Right atrium auricular region (tissue), 2 donors: ENCODE results near the gene RASSF8. TPM values are rescaled to one million over a fixed set of nuclear protein-coding genes. Genes with fewer than 3 reads are reported as not detected.

ENCODE experiments used
- DNase-seq: peaks from one replicate; pipeline ENCODE4 v3.0.0-alpha.2; 2019; ENCODE audit warnings: low spot score
- H3K27ac ChIP-seq, 2 donors: fragments of 200-600 bp; sonication (generic); 1 replicate in 1 of 2; 2 replicates in 1 of 2; pipeline ENCODE4 v1.5.1; 2016 to 2019
- H3K27me3 ChIP-seq, 2 donors: fragments of 200-600 bp; sonication (generic); one replicate each; pipeline versions ENCODE4 v1.5.1 to v1.6.0; 2017 to 2019
- H3K36me3 ChIP-seq: fragments of 200-600 bp; sonication (generic); one replicate; pipeline ENCODE4 v1.5.1; 2016
- H3K4me1 ChIP-seq, 2 donors: fragments of 200-600 bp; sonication (generic); one replicate each; pipeline versions ENCODE4 v1.5.1 to v1.6.0; 2017 to 2019
- H3K4me3 ChIP-seq, 2 donors: fragments of 200-600 bp; sonication (generic); 1 replicate in 1 of 2; 2 replicates in 1 of 2; pipeline ENCODE4 v1.5.1; 2017 to 2019; ENCODE audit warnings: mild to moderate bottlenecking in 1 of 2, moderate library complexity in 1 of 2
- H3K9me3 ChIP-seq, 2 donors: fragments of 200-600 bp; sonication (generic); one replicate each; pipeline ENCODE4 v1.5.1; 2019
- total RNA-seq, 2 donors: library from RNA; depleted of rRNA; stranded (reverse); fragments of >200 nt; gene quantifications; one replicate each; pipeline ENCODE4 v1.1.0, GENCODE V29; 2016
- TF ChIP-seq, protein P1 (sequence below), 2 donors: fragments of 200-600 bp; sonication (generic); IDR thresholded peaks; one replicate each; pipeline ENCODE4 v1.5.1; 2019; ENCODE audit warnings: antibody characterized with exemption in 2 of 2

RASSF8 gene
- total RNA-seq, 2 donors from 2014 or later: 44.4 to 67.4 TPM

GRCh38 chr12:26122681-26123481 lies 164.4 kb downstream of the RASSF8 start:
- peaks cover 0 to 60% of the 10 kb centered on the region in 2 donors for H3K4me1 ChIP-seq
- H3K9me3 ChIP-seq: no peaks in the 10 kb centered on the region
- TF ChIP-seq, protein P1, sequence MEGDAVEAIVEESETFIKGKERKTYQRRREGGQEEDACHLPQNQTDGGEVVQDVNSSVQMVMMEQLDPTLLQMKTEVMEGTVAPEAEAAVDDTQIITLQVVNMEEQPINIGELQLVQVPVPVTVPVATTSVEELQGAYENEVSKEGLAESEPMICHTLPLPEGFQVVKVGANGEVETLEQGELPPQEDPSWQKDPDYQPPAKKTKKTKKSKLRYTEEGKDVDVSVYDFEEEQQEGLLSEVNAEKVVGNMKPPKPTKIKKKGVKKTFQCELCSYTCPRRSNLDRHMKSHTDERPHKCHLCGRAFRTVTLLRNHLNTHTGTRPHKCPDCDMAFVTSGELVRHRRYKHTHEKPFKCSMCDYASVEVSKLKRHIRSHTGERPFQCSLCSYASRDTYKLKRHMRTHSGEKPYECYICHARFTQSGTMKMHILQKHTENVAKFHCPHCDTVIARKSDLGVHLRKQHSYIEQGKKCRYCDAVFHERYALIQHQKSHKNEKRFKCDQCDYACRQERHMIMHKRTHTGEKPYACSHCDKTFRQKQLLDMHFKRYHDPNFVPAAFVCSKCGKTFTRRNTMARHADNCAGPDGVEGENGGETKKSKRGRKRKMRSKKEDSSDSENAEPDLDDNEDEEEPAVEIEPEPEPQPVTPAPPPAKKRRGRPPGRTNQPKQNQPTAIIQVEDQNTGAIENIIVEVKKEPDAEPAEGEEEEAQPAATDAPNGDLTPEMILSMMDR (IDR thresholded peaks at IDR 0.05): peak; percentile 9 to 59
- no peaks in the 10 kb centered on the region for H3K36me3 ChIP-seq
- DNase-seq: peak; percentile 81
- H3K27me3 ChIP-seq: no peaks in the 10 kb centered on the region
- H3K27ac ChIP-seq: peak overlapping the region; percentile 97
- peak overlapping the region; percentile 60 to 67 for H3K4me3 ChIP-seq

DNA sequence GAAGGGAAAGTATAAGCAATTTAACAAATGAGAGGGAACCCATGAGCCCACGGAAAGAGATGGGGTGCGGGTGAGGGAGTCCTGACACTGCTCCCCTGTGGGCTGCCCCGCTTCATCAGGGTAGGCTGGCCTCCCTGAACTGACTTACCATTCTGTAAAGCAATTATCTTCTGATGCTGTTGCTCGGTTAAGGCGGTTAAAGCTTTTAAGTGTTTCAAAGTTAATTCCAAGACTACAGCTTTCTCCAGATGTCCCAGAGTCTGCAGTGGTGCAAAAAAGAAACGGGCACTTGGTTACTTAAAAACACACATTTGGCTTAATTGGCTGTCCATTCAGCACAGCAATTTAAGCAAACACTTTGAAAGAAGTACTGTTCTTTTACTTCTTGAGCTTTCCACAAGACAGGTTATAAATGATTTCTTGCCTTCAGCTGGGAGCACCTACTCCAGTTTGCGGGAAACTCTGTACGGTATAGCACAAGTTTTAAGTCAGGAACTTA lies 165.0 kb downstream of the RASSF8 start:
- Histone ChIP-seq H3K4me3 (peak overlapping the region; percentile 60 to 67), H3K4me1 (peaks cover 0 to 54% of the 10 kb centered on the region in 2 donors), H3K27ac (peak overlapping the region; percentile 97), H3K9me3 (no peaks in the 10 kb centered on the region), H3K36me3 (no peaks in the 10 kb centered on the region), H3K27me3 (no peaks in the 10 kb centered on the region)
- TF ChIP-seq, protein P1 (IDR thresholded peaks at IDR 0.05): peak in 1 of 2 donors; percentile 10
- DNase-seq: no peak

DNA sequence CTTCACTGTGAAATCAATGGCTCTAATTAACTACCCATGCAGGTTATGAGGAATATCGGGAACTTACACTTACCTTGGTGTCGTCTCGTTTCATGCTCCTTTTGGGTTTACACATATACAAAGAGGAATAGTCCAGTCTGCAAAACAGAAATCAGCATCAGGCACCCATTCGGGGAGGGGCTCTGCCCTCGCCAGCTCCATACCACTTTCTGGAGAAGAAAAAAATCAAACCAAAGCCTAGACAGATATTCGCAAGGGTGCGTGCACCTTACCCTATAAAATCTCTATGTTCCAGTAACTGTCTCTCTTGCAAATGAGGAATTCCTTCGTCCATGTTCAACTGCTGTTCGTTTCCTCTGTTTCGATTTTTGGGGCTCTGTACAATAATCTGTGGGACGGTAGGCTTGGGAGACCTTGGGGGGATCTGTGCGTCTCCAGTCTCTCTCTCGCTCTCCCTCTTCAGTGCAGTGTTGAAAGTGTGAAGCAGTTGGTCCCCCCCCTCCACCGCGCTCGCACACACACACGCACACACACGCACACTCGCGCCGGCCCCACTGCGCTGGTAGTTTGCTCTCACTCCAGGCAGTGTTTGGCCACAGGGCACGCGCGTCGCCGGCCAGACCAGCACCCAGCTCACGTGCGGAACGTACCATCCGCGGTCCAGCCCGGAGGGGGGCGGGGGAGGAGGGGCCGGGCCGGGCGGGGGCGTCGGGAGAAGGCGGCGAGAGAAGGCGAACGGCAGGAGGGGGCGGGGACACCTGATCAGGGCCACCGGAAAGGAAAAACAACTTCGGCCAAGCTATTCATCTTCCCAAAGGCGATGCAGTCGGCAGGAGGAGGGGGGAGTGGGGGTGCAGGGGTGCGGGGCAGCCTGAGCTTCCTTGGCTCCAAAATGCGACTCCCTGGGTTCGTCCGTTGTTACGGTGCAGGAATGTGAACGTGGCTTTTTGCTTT lies 166.2 kb downstream of the RASSF8 start, which contains the start of gene BHLHE41:
Gene BHLHE41 (minus strand): TSS at position 592 of the 954 bp plus-strand sequence. CDS start 258 bp downstream, at position 334.
- no peaks in the 10 kb centered on the region for H3K27me3 ChIP-seq
- H3K9me3 ChIP-seq: no peaks in the 10 kb centered on the region
- no peaks in the 10 kb centered on the region for H3K36me3 ChIP-seq
- peak; percentile 81 for DNase-seq
- peak within 1 kb of the TSS; percentile 60 to 67 for H3K4me3 ChIP-seq
- H3K4me1 ChIP-seq: peaks cover 0 to 44% of the 10 kb centered on the region in 2 donors
- peak within 1 kb of the TSS; percentile 97 for H3K27ac ChIP-seq
- TF ChIP-seq, protein P1 (IDR thresholded peaks at IDR 0.05): no peak

- Histone ChIP-seq H3K36me3 (no peaks in the 10 kb centered on the region), H3K27me3 (no peaks in the 10 kb centered on the region), H3K4me3 (peak overlapping the region; percentile 60 to 67), H3K9me3 (no peaks in the 10 kb centered on the region), H3K4me1 (peaks cover 0 to 35% of the 10 kb centered on the region in 2 donors), H3K27ac (peak overlapping the region; percentile 97)
- DNase-seq: peak; percentile 85
- TF ChIP-seq, protein P1 (IDR thresholded peaks at IDR 0.05): no peak
Measured at GRCh38 chr12:26125400-26126339, 167.2 kb downstream of the RASSF8 start.
